Naive thymus-derived CD4-positive, alpha-beta T cell (primary cell): ENCODE results near the gene ATXN7. TPM values are rescaled to one million over a fixed set of nuclear protein-coding genes. Genes with fewer than 3 reads are reported as not detected.
A peak's percentile ranks its signal among the peaks of the same experiment; 100 is the strongest.

Experiments used
- ATAC-seq: fragments of 150-1000 bp; cut with Tn5 transposase; 2 replicates; pipeline ENCODE4 v1.10.0; 2021; ENCODE audit warnings: mild to moderate bottlenecking, moderate library complexity
- CTCF ChIA-PET: fragments of 350-600 bp; sonication (Branson Sonifier 250); formaldehyde crosslinking; loops from one replicate; lab custom pipeline; 2021; ENCODE audit warnings: antibody characterized with exemption; lab: Charles Lee
- POLR2A ChIA-PET: fragments of 350-600 bp; sonication (Branson Sonifier 250); formaldehyde crosslinking; loops from one replicate; lab custom pipeline; 2021; ENCODE audit warnings: antibody characterized with exemption, inconsistent platforms; lab: Charles Lee
- DNase-seq, 9 donors: peaks; one replicate each; pipeline versions ENCODE4 v3.0.0 to v3.0.0-alpha.2; 2020 to 2022; ENCODE audit warnings: mixed read lengths in 1 of 9
- H3K27ac ChIP-seq: one replicate; pipeline ENCODE4 v1.7.0; 2013; ENCODE audit warnings: mild to moderate bottlenecking, low read depth, low read length, moderate library complexity
- H3K27me3 ChIP-seq, 2 donors: one replicate each; pipeline ENCODE4 v1.7.0; 2013; ENCODE audit warnings: low read length in 2 of 2, mild to moderate bottlenecking in 2 of 2, moderate library complexity in 2 of 2; ENCODE audit not compliant: control insufficient read depth in 2 of 2, insufficient read depth in 2 of 2
- H3K36me3 ChIP-seq, 3 experiments: 1 replicate in 2 of 3; 2 replicates in 1 of 3; pipeline ENCODE4 v1.7.0; 2013; ENCODE audit warnings: low read length in 3 of 3, mild to moderate bottlenecking in 3 of 3, moderate library complexity in 1 of 3; ENCODE audit not compliant: insufficient read depth in 3 of 3, control insufficient read depth in 2 of 3
- H3K4me1 ChIP-seq, 2 donors: one replicate each; pipeline ENCODE4 v1.7.0; 2013; ENCODE audit warnings: low read length in 2 of 2, mild to moderate bottlenecking in 2 of 2, moderate library complexity in 1 of 2; ENCODE audit not compliant: control insufficient read depth in 2 of 2, insufficient read depth in 2 of 2
- H3K4me3 ChIP-seq: 2 replicates; pipeline ENCODE4 v1.7.0; 2013; ENCODE audit warnings: mild to moderate bottlenecking, low read length
- H3K9me3 ChIP-seq, 3 experiments: 1 replicate in 2 of 3; 2 replicates in 1 of 3; pipeline ENCODE4 v1.7.0; 2013; ENCODE audit warnings: low read length in 3 of 3; ENCODE audit not compliant: control insufficient read depth in 2 of 3
- H3K27ac Mint-ChIP-seq, 9 donors: one replicate each; pipeline ENCODE4 v1.8.0; 2020 to 2022; ENCODE audit warnings: mixed read lengths in 9 of 9, mild to moderate bottlenecking in 8 of 9, moderate library complexity in 5 of 9, inconsistent platforms in 2 of 9
- H3K27me3 Mint-ChIP-seq, 5 donors: one replicate each; pipeline ENCODE4 v1.8.0; 2021 to 2022; ENCODE audit warnings: mixed read lengths in 5 of 5, mild to moderate bottlenecking in 1 of 5
- H3K36me3 Mint-ChIP-seq, 5 donors: one replicate each; pipeline ENCODE4 v1.8.0; 2020 to 2022; ENCODE audit warnings: mixed read lengths in 5 of 5, mild to moderate bottlenecking in 3 of 5, inconsistent platforms in 1 of 5
- H3K4me1 Mint-ChIP-seq, 7 donors: one replicate each; pipeline ENCODE4 v1.8.0; 2020 to 2022; ENCODE audit warnings: mixed read lengths in 7 of 7, mild to moderate bottlenecking in 3 of 7, inconsistent platforms in 1 of 7
- H3K4me3 Mint-ChIP-seq, 10 donors: one replicate each; pipeline ENCODE4 v1.8.0; 2020 to 2022; ENCODE audit warnings: mild to moderate bottlenecking in 10 of 10, mixed read lengths in 10 of 10, moderate library complexity in 6 of 10, inconsistent platforms in 2 of 10
- H3K9me3 Mint-ChIP-seq, 11 donors: one replicate each; pipeline ENCODE4 v1.8.0; 2020 to 2022; ENCODE audit warnings: mixed read lengths in 11 of 11, mild to moderate bottlenecking in 4 of 11, inconsistent platforms in 1 of 11, moderate library complexity in 1 of 11
- intact Hi-C, 2 donors: fragments of 100-400 bp; cut with micrococcal nuclease; formaldehyde crosslinking; loops; one replicate each; pipeline ENCODE4 v1.15.1; 2023
- polyA plus RNA-seq, 2 donors: library from polyadenylated mRNA; unstranded; fragments of 300-500 nt; fragmentation: Illumina TruSeq; gene quantifications; one replicate each; pipeline ENCODE4 v1.2.3, GENCODE V29; 2021
- total RNA-seq, 6 experiments: library from RNA in 5 of 6; stranded (reverse) in 5 of 6; gene quantifications; 1 replicate in 5 of 6; 2 replicates in 1 of 6; pipeline ENCODE4 v1.2.3 and lab custom pipeline; 2021 to 2026

The ATXN7 gene
- total and polyA plus RNA-seq, 7 experiments from 2014 or later: 29.8 to 204 (median 142) TPM

DNA sequence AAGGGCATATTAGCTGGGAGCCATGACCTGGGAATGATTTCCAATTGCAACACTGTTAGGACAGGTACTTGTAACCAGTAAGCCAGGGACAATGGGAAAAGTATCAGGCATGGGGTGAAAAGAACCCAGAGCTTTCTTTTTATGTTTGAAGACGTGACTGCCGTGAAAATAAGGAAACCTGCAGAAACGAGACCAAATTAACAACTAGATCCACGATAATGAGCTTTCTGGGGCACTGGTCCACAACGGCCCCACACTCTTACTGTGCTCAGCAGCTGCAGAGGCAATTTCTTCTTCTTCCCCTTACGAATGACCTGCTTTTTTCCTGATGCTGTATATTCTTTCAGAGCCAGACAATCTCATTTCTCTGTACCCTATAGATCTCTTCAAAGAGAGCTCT, 33.1 kb upstream of the ATXN7 start:
- Histone ChIP-seq H3K4me1 (no peaks in the 10 kb centered on the region), H3K36me3 (peaks cover 0 to 29% (median 5%) of the 10 kb centered on the region in 3 experiments), H3K9me3 (no peaks in the 10 kb centered on the region), H3K4me3 (no peak overlapping the region), H3K27ac (no peak overlapping the region), H3K27me3 (no peaks in the 10 kb centered on the region)
- no peak overlapping the region for H3K27ac Mint-ChIP-seq
- intact Hi-C loops: no loop called here
- H3K4me3 Mint-ChIP-seq: no peak overlapping the region
- CTCF ChIA-PET: no interaction called here
- no peaks in the 10 kb centered on the region for H3K9me3 Mint-ChIP-seq
- POLR2A ChIA-PET: no interaction called here
- no peaks in the 10 kb centered on the region for H3K27me3 Mint-ChIP-seq
- ATAC-seq (no peak), DNase-seq (no peak)
- H3K4me1 Mint-ChIP-seq: no peaks in the 10 kb centered on the region
- H3K36me3 Mint-ChIP-seq: peaks cover 5 to 39% (median 19%) of the 10 kb centered on the region in 5 donors

DNA sequence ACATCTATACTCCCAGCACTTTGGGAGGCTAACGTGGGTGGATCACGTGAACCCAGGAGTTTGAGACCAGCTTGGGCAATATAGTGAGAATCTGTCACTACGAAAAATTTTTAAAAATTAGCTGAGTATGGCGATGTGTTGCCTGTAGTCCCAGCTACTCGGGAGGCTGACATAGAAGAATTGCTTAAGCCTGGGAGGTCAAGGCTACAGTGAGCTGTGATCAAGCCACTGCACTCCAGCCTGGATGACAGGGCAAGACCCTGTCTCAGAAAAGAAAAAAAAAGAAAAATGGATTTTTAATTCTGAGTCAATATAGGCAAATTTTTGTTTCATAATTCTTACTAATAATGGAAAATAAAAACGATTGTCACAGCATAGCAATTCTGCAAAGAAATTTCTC, 31.3 kb upstream of the ATXN7 start:
- H3K9me3 ChIP-seq: no peaks in the 10 kb centered on the region
- H3K4me3 ChIP-seq: no peak overlapping the region
- Mint-ChIP-seq H3K27me3 (no peaks in the 10 kb centered on the region), H3K4me1 (no peaks in the 10 kb centered on the region), H3K36me3 (peaks cover 2 to 42% (median 22%) of the 10 kb centered on the region in 5 donors), H3K4me3 (no peak overlapping the region), H3K9me3 (no peaks in the 10 kb centered on the region), H3K27ac (no peak overlapping the region)
- no peak overlapping the region for H3K27ac ChIP-seq
- intact Hi-C loops: no loop called here
- ChIA-PET CTCF (interaction anchor here (0.7 to 1.7 kb wide), 2 partner anchors 14 to 482 kb away, joined by 3 to 6 read pairs; partner anchors contain the start of gene C3orf49), POLR2A (no interaction called here)
- ATAC-seq (no peak), DNase-seq (no peak)
- H3K4me1 ChIP-seq: no peaks in the 10 kb centered on the region
- peaks cover 0 to 29% (median 5%) of the 10 kb centered on the region in 3 experiments for H3K36me3 ChIP-seq
- no peaks in the 10 kb centered on the region for H3K27me3 ChIP-seq

DNA sequence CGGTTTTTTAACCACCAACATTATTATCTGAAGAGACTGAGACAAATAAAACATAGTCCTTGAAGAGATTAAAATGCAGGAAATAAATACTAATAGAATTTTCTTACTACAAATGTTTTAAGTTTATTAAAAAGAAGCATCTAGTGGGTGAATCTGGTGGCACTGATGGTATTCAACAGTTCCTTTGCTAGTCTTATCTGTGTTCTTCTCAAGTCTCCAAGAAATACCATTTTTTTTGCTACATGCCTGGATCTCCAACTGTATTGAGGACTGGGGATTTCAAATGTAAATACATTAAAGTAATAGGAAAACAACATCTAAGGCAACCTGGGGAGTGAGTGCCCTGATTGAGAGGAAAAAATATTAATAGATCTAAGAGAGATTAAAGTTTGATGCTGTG, 22.0 kb upstream of the ATXN7 start:
- peak overlapping the region in 1 of 9 donors; percentile 32 for H3K27ac Mint-ChIP-seq
- peaks cover 0 to 5% (median 0%) of the 10 kb centered on the region in 11 donors for H3K9me3 Mint-ChIP-seq
- Histone ChIP-seq H3K27ac (no peak overlapping the region), H3K27me3 (no peaks in the 10 kb centered on the region), H3K4me3 (no peak overlapping the region), H3K36me3 (no peaks in the 10 kb centered on the region), H3K4me1 (no peaks in the 10 kb centered on the region), H3K9me3 (no peaks in the 10 kb centered on the region)
- no peaks in the 10 kb centered on the region for H3K27me3 Mint-ChIP-seq
- H3K4me3 Mint-ChIP-seq: no peak overlapping the region
- ATAC-seq (no peak), DNase-seq (no peak)
- intact Hi-C loops: no loop called here
- POLR2A ChIA-PET: no interaction called here
- H3K36me3 Mint-ChIP-seq: peaks cover 0 to 25% (median 18%) of the 10 kb centered on the region in 5 donors
- CTCF ChIA-PET: no interaction called here
- peaks cover 4 to 19% (median 9%) of the 10 kb centered on the region in 7 donors for H3K4me1 Mint-ChIP-seq

DNA sequence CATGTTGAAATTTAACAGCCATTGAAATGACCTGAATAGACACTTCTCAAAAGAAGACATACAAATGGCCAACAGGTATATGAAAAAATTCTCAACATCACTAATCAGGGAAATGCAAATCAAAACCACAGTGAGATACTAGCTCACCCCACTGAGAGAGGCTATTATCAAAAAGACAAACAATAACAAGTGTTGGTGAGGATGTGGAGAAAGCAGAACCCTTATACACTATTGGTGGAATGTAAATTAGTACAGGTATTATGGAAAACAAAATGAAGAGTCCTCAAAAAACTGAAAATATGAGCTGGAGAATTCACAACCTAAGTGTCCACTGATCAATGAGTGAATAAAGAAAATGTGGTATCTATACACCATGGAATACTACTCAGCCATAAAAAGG, 21.5 kb upstream of the ATXN7 start:
- no peak overlapping the region for H3K4me3 Mint-ChIP-seq
- H3K27me3 Mint-ChIP-seq: no peaks in the 10 kb centered on the region
- H3K36me3 Mint-ChIP-seq: peaks cover 0 to 23% (median 18%) of the 10 kb centered on the region in 5 donors
- DNase-seq: no peak
- no peaks in the 10 kb centered on the region for H3K9me3 ChIP-seq
- ChIA-PET CTCF (no interaction called here), POLR2A (no interaction called here)
- no peaks in the 10 kb centered on the region for H3K36me3 ChIP-seq
- ATAC-seq: no peak
- intact Hi-C loops: no loop called here
- no peak overlapping the region for H3K27ac ChIP-seq
- H3K4me3 ChIP-seq: no peak overlapping the region
- H3K27me3 ChIP-seq: no peaks in the 10 kb centered on the region
- H3K9me3 Mint-ChIP-seq: peaks cover 0 to 5% (median 0%) of the 10 kb centered on the region in 11 donors
- no peaks in the 10 kb centered on the region for H3K4me1 ChIP-seq
- H3K27ac Mint-ChIP-seq: peak overlapping the region in 1 of 9 donors; percentile 32
- H3K4me1 Mint-ChIP-seq: peaks cover 4 to 19% (median 9%) of the 10 kb centered on the region in 7 donors

DNA sequence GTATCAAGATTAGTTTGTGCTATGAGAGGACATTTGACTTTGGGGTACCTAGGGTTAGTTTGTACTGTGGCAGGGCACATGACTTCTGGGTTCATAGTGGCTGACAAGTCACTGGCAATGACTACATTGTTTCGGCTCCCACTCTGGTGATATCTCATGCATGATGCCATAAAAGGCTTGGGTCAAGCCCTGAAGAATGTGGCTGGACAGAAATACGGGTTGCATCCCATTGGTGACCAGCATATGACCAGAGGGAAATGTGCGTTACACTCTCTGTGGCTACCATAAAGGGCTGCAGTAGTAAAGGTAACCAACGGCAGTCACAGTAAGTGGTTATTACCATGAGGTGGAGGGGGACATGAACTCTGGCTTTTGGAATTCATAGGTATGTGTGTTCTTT, 18.5 kb upstream of the ATXN7 start:
- ATAC-seq (no peak), DNase-seq (no peak)
- intact Hi-C loops: no loop called here
- H3K4me3 ChIP-seq: no peak overlapping the region
- Mint-ChIP-seq H3K9me3 (peaks cover 0 to 5% (median 0%) of the 10 kb centered on the region in 11 donors), H3K4me1 (peaks cover 5 to 21% (median 14%) of the 10 kb centered on the region in 7 donors), H3K4me3 (no peak overlapping the region), H3K27me3 (no peaks in the 10 kb centered on the region), H3K36me3 (peaks cover 0 to 23% (median 18%) of the 10 kb centered on the region in 5 donors), H3K27ac (no peak overlapping the region)
- CTCF ChIA-PET: no interaction called here
- no peaks in the 10 kb centered on the region for H3K36me3 ChIP-seq
- POLR2A ChIA-PET: no interaction called here
- H3K27me3 ChIP-seq: no peaks in the 10 kb centered on the region
- H3K27ac ChIP-seq: no peak overlapping the region
- H3K4me1 ChIP-seq: no peaks in the 10 kb centered on the region
- no peaks in the 10 kb centered on the region for H3K9me3 ChIP-seq

DNA sequence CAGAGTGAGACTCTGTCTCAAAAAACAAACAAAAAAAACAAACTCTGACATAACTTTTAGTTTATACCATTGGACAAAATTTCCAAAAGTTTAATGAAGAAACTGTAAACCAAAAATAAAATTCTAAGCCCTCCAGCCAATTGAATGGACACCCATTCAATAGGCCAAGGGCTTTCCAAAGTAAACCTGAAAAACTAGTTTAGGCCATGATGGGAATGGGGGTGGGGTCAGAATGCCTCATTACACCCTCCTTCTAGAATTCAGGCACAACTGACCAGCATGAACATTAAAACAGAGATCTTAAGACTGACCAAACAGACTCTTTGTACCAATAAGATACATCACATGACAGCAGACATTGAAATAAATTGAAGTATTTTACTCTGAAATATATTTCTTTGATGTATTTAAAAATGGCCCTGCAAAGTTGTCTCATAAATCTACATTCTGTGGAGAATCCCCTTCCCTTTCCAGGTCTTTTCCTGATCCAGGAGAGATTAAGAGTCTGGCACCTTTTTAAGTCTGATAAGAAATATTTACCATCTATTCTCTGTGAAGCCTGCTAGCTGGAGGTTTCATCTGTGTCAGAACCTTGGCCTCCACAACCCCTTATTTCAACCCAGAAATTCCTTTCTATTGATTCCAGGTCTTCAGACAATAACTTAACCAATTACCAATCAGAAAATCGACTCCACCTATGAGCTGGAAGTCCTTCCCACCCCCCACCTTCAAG, 15.8 kb upstream of the ATXN7 start:
- no peak overlapping the region for H3K4me3 Mint-ChIP-seq
- Histone ChIP-seq H3K36me3 (no peaks in the 10 kb centered on the region), H3K27ac (no peak overlapping the region), H3K4me1 (no peaks in the 10 kb centered on the region), H3K9me3 (no peaks in the 10 kb centered on the region), H3K27me3 (no peaks in the 10 kb centered on the region), H3K4me3 (no peak overlapping the region)
- no peak for ATAC-seq
- no peak for DNase-seq
- intact Hi-C loops: no loop called here
- ChIA-PET POLR2A (no interaction called here), CTCF (no interaction called here)
- no peaks in the 10 kb centered on the region for H3K27me3 Mint-ChIP-seq
- H3K9me3 Mint-ChIP-seq: no peaks in the 10 kb centered on the region
- peaks cover 0 to 29% (median 14%) of the 10 kb centered on the region in 5 donors for H3K36me3 Mint-ChIP-seq
- H3K4me1 Mint-ChIP-seq: peaks cover 5 to 31% (median 14%) of the 10 kb centered on the region in 7 donors
- H3K27ac Mint-ChIP-seq: no peak overlapping the region

DNA sequence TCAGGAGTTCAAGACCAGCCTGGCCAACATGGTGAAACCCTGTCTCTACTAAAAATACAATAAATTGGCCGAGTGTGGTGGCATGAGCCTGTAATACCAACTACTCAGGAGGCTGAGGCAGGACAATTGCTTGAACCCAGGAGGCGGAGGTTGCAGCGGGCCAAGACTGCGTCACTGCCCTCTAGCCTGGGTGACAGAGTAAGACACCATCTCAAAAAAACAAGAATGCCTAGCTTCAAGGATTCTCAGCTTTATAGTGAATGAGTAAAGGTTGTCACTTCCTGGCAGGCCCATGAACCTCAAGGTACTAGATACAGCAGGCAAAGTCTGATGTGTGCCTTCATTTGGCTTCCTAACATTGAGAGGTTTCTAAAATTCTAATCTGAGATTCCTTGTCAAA, 14.5 kb upstream of the ATXN7 start:
- no peaks in the 10 kb centered on the region for H3K9me3 ChIP-seq
- no peak overlapping the region for H3K4me3 ChIP-seq
- Mint-ChIP-seq H3K9me3 (no peaks in the 10 kb centered on the region), H3K27me3 (no peaks in the 10 kb centered on the region), H3K27ac (no peak overlapping the region), H3K4me3 (no peak overlapping the region), H3K36me3 (peaks cover 0 to 19% (median 10%) of the 10 kb centered on the region in 5 donors), H3K4me1 (peaks cover 5 to 31% (median 10%) of the 10 kb centered on the region in 7 donors)
- H3K4me1 ChIP-seq: no peaks in the 10 kb centered on the region
- H3K27me3 ChIP-seq: no peaks in the 10 kb centered on the region
- ChIA-PET POLR2A (no interaction called here), CTCF (no interaction called here)
- H3K36me3 ChIP-seq: no peaks in the 10 kb centered on the region
- intact Hi-C loops: no loop called here
- ATAC-seq: no peak
- H3K27ac ChIP-seq: no peak overlapping the region
- DNase-seq: no peak
